A549 treated with ZK216348 at 1 μM for 4 hours (cell line): Measurements from ENCODE around the gene MLF2. TPM values are rescaled to one million over a fixed set of nuclear protein-coding genes. Genes with fewer than 3 reads are reported as not detected.

Experiments
- total RNA-seq: library from RNA; stranded (reverse); fragments of 200-300 nt; extraction: Qiagen RNA extraction; gene quantifications from 5 replicates; pipeline ENCODE4 v1.2.3, GENCODE V29; 2022; ENCODE audit warnings: low read depth

The MLF2 gene
- 221 to 313 TPM (median 302 TPM) in 5 replicates for total RNA-seq

GRCh38 chr12:6752921-6753771 lies at the start of gene MLF2:
MLF2 (minus strand) TSS chr12:6753141; CDS start chr12:6752334, 807 bp downstream.

GRCh38 chr12:6788972-6789924 lies 36.3 kb upstream of the MLF2 start, which contains the start of gene CD4:
CD4 (plus strand) TSS chr12:6789528; CDS start chr12:6800139, 10,611 bp downstream.

GRCh38 chr12:6772331-6772695 lies 19.4 kb upstream of the MLF2 start, which contains the start of gene LAG3:
LAG3 (plus strand) TSS chr12:6772520; CDS start chr12:6772853, 333 bp downstream.

GRCh38 chr12:6765634-6766581 lies 13.0 kb upstream of the MLF2 start, which contains the start of gene PTMS:
PTMS (plus strand) TSS chr12:6766363; CDS start chr12:6766706, 343 bp downstream.

GRCh38 chr12:6723607-6724408 lies 29.1 kb downstream of the MLF2 start, which contains the start of gene COPS7A:
COPS7A (plus strand) TSS chr12:6724046; CDS start chr12:6724657, 611 bp downstream.

GRCh38 chr12:6700646-6701051 lies 52.3 kb downstream of the MLF2 start, which contains the start of gene PIANP:
PIANP (minus strand) TSS chr12:6700815; CDS start chr12:6698061, 2,754 bp downstream.

Other genes with a start within 250 kb of the MLF2 start
- 5,971 to 9,033 TPM (median 8,788 TPM) in 5 replicates for gene GAPDH, start 218.6 kb downstream of the MLF2 start, total RNA-seq
- gene IFFO1, start 197.1 kb downstream of the MLF2 start, total RNA-seq, result 1.6 to 2.5 TPM (median 2.2 TPM) in 5 replicates
- 89.7 to 116 TPM (median 103 TPM) in 5 replicates for gene NOP2, start 184.8 kb downstream of the MLF2 start, total RNA-seq
- 60.1 to 82.5 TPM (median 69.6 TPM) in 5 replicates for gene CHD4, start 145.8 kb downstream of the MLF2 start, total RNA-seq
- gene LPAR5, start 117.2 kb downstream of the MLF2 start, total RNA-seq, result 0.42 to 1.1 TPM (median 0.76 TPM) in 5 replicates
- gene ACRBP, start 105.7 kb downstream of the MLF2 start, total RNA-seq, result 0.29 to 0.48 TPM (median 0.38 TPM) in 4 of 5 replicates, not detected in the other
- gene ING4, start 90.0 kb downstream of the MLF2 start, total RNA-seq, result 11.3 to 18.6 TPM (median 14.4 TPM) in 5 replicates
- 49.6 to 66.0 TPM (median 62.9 TPM) in 5 replicates for gene ZNF384, start 63.8 kb downstream of the MLF2 start, total RNA-seq
- 0.68 to 1.3 TPM (median 0.97 TPM) in 5 replicates for gene PIANP, start 52.3 kb downstream of the MLF2 start, total RNA-seq
- gene COPS7A, start 29.1 kb downstream of the MLF2 start, total RNA-seq, result 46.4 to 60.7 TPM (median 58.3 TPM) in 5 replicates
- gene PTMS, start 13.2 kb upstream of the MLF2 start, total RNA-seq, result 687 to 1,137 TPM (median 1,048 TPM) in 5 replicates
- 0.79 to 2.2 TPM (median 1.6 TPM) in 5 replicates for gene LAG3, start 19.4 kb upstream of the MLF2 start, total RNA-seq
- gene CD4, start 36.4 kb upstream of the MLF2 start, total RNA-seq, result not detected in 5 replicates
- gene GPR162, start 68.7 kb upstream of the MLF2 start, total RNA-seq, result 0.39 to 0.87 TPM (median 0.56 TPM) in 5 replicates
- 14.2 to 32.8 TPM (median 27.5 TPM) in 5 replicates for gene P3H3, start 75.3 kb upstream of the MLF2 start, total RNA-seq
- gene GNB3, start 87.8 kb upstream of the MLF2 start, total RNA-seq, result 2.1 to 2.7 TPM (median 2.3 TPM) in 5 replicates
- 68.4 to 85.8 TPM (median 72.7 TPM) in 5 replicates for gene CDCA3, start 98.1 kb upstream of the MLF2 start, total RNA-seq
- 76.4 to 97.4 TPM (median 80.0 TPM) in 5 replicates for gene USP5, start 99.0 kb upstream of the MLF2 start, total RNA-seq
- 1,281 to 1,662 TPM (median 1,628 TPM) in 5 replicates for gene TPI1, start 114.4 kb upstream of the MLF2 start, total RNA-seq
- gene SPSB2, start 120.2 kb upstream of the MLF2 start, total RNA-seq, result 19.2 to 36.2 TPM (median 30.5 TPM) in 5 replicates
- gene LRRC23, start 151.7 kb upstream of the MLF2 start, total RNA-seq, result 15.7 to 21.7 TPM (median 17.3 TPM) in 5 replicates
- gene ENO2, start 161.4 kb upstream of the MLF2 start, total RNA-seq, result 32.7 to 43.8 TPM (median 41.2 TPM) in 5 replicates
- 36.6 to 87.8 TPM (median 83.1 TPM) in 5 replicates for gene ATN1, start 174.8 kb upstream of the MLF2 start, total RNA-seq
- gene RNU7-1, start 190.7 kb upstream of the MLF2 start, total RNA-seq, result not detected in 5 replicates
- 240 to 311 TPM (median 303 TPM) in 5 replicates for gene C12orf57, start 190.9 kb upstream of the MLF2 start, total RNA-seq
- gene PTPN6, start 198.2 kb upstream of the MLF2 start, total RNA-seq, result 6.2 to 12.8 TPM (median 11.9 TPM) in 5 replicates
- gene PHB2, start 217.5 kb upstream of the MLF2 start, total RNA-seq, result 278 to 353 TPM (median 328 TPM) in 5 replicates
- 55.9 to 81.9 TPM (median 61.3 TPM) in 5 replicates for gene EMG1, start 217.8 kb upstream of the MLF2 start, total RNA-seq